GM12864 (cell line): ENCODE results near the gene PRKAG2.

Source experiments
- DNase-seq: peaks from one replicate; pipeline ENCODE4 v3.0.0-alpha.2; 2011; ENCODE audit warnings: low read depth
- H3K4me3 ChIP-seq: 2 replicates; pipeline ENCODE4 v1.5.1; 2011; ENCODE audit warnings: mild to moderate bottlenecking, low read depth, low read length, control low read depth
- CTCF ChIP-seq: IDR thresholded peaks from 2 replicates; pipeline ENCODE4 v1.5.1; 2011; ENCODE audit warnings: low read depth, mild to moderate bottlenecking, moderate library complexity, low read length, control low read depth, inconsistent platforms; ENCODE audit errors: missing control alignments

PRKAG2 gene

GRCh38 chr7:151815419-151815818 is 61.5 kb downstream of the PRKAG2 start:
- no peak for TF ChIP-seq CTCF
- no peak for DNase-seq
- no peak overlapping the region for H3K4me3 ChIP-seq

GRCh38 chr7:151814400-151815009 is 62.4 kb downstream of the PRKAG2 start:
- H3K4me3 ChIP-seq, result no peak overlapping the region
- no peak for TF ChIP-seq CTCF
- DNase-seq, result no peak

- TF ChIP-seq CTCF, result no peak
- no peak overlapping the region for H3K4me3 ChIP-seq
- DNase-seq, result no peak
Measured at GRCh38 chr7:151813997-151814396, 62.9 kb downstream of the PRKAG2 start.

GRCh38 chr7:151813445-151813844 is 63.5 kb downstream of the PRKAG2 start:
- DNase-seq, result no peak
- no peak overlapping the region for H3K4me3 ChIP-seq
- no peak for TF ChIP-seq CTCF

GRCh38 chr7:151812967-151813366 is 63.9 kb downstream of the PRKAG2 start:
- H3K4me3 ChIP-seq, result no peak overlapping the region
- TF ChIP-seq CTCF, result no peak
- DNase-seq, result no peak

GRCh38 chr7:151810441-151811232 is 66.3 kb downstream of the PRKAG2 start:
- no peak overlapping the region for H3K4me3 ChIP-seq
- no peak for DNase-seq
- TF ChIP-seq CTCF, result no peak

GRCh38 chr7:151809864-151810170 is 67.1 kb downstream of the PRKAG2 start:
- no peak for DNase-seq
- no peak overlapping the region for H3K4me3 ChIP-seq
- no peak for TF ChIP-seq CTCF
